GM21390 (cell line): ENCODE results near the gene ZFHX2.
"Not testable (repeated sequence)": the region's sequence is repeated elsewhere in the genome, so short reads cannot be mapped to it uniquely, and the experiment has no call there.

Experiments
- ATAC-seq: cut with Tn5 transposase; IDR thresholded peaks from one replicate; pipeline ENCODE4 v1.9.1; 2021; ENCODE audit not compliant: unreplicated experiment

ZFHX2 gene

DNA sequence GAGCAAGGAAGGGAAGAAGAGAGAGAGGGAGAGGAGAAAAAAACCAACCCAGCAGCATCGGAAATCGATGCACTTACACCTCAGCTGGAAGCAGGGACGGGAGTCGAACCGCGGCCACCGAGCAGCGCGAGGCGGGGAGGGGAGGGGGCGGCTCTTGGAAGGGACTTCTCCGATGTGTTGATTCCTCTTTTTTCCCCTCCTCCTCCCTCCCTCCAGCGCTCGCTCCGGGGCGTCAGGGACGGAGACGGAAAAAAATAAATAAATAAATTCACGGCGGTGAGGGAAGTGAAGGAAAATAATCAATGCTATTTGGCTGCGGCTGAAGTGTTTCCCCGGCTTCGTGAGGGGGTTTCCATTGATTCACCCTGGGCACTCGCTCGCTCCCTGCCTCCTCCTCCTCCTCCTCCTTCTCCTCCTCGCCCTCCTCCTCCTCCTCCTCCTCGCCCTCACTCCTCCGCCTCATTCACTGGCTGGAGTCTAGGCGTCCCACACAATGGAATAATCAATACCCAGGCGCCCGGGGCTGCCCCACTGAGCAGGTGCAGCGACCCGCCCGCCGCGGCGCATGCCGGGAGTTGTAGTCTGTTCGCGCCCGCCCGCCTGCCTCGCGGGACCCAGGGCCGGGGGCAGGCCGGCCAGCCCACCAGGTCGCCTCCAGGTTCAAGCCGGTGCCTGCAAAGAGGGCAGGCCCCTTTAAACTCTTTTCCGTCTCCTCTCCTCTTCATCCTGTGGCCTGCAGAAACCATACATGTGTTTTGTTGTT lies at the start of gene ZFHX2:
ZFHX2 (minus strand) TSS at position 500 of the 763 bp plus-strand sequence. CDS start 16,440 bp downstream, outside the sequence.
- ATAC-seq: peak; percentile 51

DNA sequence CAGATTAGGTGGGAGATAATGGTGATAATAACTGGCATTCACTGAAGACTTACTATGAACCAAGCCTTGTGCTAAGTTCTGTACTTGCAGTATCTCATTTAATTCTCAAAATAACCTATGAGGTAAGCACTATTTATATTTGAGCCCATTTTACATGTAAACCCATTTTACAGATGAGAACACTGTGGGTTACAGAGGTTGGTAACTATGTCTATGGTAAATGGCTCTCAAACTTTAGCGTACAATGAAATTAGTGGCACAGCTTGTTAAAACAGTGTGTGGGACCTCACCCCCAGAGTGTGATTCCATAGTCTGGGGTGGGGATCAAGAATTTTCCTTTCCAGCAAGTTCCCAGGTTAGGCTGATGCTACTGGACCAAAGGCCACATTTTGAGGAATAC lies 49.2 kb upstream of the ZFHX2 start:
- no peak for ATAC-seq

DNA sequence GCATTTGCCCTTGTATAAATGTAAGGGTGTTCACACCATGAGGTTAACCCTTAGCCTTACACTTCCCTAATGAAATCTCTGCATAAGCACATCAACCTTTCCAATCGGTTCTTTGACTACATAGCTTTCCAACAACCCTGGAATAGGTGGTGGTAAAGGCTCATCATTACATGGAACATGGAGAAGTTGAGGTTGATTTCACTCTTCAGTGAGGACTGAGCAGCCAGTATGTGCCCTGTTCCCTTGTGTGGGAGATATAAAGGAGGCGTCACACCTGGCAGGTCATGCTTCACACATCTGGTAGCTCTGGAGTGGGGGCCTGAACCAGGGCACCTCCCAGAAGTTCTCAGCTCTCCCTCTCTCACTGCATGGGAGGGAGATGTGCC lies 48.8 kb upstream of the ZFHX2 start:
- ATAC-seq: no peak

DNA sequence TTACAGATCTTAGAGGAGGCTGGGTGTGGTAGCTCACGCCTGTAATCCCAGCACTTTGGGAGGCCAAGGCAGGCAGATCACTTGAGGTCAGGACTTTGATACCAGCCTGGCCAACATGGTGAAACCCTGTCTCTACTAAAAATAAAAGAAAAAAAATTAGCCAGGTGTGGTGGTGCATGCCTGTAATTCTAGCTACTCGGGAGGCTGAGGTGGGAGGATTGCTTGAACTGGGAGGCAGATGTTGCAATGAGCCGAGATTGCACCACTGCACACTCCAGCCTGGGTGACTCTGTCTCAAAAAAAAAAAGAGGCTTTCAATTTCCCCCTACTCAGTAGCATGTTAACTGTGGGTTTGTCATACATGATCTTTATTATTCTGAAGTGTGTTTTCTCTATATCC lies 42.6 kb upstream of the ZFHX2 start:
- ATAC-seq: not testable (repeated sequence)

DNA sequence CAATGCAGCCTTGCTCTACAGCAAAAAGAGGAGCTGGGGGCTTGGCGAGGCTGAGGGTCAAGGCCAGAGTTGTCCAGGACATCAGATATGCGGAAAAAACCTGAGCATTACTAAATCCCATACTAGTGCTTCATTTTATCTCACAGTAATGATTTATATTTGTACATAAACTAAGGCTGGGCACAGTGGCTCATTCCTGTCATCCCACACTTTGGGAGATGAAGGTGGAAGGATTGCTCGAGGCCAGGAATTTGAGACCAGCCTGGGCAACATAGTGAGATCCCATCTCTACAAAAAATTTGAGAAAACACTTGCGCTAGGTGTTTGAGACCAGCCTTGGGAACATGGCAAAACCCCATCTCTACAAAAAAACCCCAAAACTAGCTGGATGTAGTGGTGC lies 38.6 kb upstream of the ZFHX2 start:
- no peak for ATAC-seq

DNA sequence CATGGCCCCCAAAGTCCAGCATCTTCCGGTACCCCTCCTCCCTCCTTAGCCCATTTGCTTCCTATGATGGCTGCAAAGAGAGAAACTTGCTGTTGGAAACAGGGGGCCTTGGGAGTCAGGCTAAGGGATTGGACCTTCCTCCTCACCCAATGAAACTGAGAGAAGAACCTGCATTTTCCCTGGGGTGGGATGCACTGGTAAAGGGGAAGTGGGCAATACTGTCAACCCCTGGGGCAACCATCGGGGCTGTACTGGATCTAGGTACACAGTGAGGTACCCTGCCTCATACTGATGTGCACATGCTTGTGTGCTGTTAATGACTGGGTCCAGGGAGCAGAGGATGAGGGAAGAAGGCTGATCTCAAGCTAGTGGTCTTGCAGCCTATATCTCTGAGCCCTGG lies 38.0 kb upstream of the ZFHX2 start:
- ATAC-seq: no peak

DNA sequence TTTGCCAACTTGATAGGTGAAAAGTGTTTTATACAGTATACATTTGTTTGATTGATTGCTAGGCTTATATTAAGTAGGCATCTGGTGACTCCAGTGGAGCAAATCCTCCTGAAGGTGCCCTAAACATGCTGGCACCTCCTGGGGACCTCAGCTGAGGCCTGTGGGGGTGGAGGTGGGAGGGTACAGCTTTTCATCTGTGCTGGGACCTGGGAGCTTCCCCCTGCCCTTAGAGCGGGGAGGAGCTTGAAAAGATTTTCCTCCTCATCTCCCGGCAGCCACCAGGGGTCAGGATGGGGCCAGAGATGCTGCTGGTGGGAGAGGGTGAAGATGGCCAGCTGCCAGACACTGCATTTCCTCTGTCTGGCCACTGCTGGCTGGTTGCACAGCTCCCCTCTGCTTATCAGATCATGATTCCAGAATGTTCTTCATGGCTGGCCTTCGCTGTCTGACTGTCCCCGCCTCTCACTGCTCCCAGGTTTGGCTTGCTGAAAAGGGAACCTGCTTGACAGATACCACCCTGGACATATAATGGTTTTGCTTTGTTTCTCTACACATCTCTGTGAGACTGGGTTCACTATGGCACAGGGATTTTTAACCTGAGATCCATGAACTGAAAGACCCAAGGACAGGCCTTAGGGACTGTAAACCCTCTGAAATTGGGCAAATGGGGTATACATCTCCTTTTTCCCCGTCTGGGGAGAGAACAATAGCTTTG lies 37.5 kb upstream of the ZFHX2 start:
- peak; percentile 93 for ATAC-seq

DNA sequence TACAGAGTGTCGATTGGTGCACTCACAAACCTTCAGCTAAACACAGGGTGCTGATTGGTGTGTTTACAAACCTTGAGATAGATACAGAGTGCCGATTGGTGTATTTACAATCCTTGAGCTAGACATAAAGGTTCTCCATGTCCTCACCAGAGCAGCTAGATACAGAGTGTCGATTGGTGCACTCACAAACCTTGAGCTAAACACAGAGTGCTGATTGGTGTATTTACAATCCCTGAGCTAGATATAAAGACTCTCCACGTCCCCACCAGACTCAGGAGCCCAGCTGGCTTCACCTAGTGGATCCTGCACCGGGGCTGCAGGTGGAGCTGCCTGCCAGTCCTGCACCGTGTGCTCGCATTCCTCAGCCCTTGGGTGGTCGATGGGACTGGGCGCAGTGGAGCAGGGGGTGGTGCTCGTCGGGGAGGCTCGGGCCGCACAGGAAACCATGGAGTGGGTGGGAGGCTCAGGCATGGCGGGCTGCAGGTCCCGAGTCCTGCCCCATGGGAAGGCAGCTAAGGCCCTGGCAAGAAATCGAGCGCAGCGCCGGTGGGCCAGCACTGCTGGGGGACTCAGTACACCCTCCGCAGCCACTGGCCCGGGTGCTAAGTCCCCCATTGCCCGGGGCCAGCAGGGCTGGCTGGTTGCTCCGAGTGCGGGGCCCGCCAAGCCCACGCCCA lies 33.1 kb upstream of the ZFHX2 start:
- ATAC-seq: not testable (repeated sequence)

DNA sequence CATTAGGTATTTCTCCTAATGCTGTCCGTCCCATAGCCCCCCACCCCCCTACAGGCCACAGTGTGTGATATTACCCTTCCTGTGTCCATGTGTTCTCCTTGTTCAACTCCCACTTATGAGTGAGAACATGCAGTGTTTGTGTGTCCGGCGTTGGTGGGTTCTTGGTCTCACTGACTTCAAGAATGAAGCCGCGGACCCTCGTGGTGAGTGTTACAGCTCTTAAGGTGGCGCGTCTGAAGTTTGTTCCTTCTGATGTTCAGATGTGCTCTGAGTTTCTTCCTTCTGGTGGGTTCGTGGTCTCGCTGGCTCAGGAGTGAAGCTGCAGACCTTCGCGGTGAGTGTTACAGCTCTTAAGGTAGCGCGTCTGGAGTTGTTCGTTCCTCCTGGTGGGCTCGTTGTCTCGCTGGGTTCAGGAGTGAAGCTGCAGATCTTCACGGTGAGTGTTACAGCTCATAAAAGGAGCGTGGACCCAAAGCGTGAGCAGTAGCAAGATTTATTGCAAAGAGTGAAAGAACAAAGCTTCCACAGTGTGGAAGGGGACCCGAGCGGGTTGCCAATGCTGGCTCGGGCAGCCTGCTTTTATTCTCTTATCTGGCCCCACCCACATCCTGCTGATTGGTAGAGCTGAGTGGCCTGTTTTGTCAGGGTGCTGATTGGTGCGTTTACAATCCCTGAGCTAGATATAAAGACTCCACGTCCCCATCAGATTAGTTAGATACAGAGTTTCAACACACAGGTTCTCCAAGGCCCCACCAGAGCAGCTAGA lies 32.4 kb upstream of the ZFHX2 start:
- not testable (repeated sequence) for ATAC-seq

DNA sequence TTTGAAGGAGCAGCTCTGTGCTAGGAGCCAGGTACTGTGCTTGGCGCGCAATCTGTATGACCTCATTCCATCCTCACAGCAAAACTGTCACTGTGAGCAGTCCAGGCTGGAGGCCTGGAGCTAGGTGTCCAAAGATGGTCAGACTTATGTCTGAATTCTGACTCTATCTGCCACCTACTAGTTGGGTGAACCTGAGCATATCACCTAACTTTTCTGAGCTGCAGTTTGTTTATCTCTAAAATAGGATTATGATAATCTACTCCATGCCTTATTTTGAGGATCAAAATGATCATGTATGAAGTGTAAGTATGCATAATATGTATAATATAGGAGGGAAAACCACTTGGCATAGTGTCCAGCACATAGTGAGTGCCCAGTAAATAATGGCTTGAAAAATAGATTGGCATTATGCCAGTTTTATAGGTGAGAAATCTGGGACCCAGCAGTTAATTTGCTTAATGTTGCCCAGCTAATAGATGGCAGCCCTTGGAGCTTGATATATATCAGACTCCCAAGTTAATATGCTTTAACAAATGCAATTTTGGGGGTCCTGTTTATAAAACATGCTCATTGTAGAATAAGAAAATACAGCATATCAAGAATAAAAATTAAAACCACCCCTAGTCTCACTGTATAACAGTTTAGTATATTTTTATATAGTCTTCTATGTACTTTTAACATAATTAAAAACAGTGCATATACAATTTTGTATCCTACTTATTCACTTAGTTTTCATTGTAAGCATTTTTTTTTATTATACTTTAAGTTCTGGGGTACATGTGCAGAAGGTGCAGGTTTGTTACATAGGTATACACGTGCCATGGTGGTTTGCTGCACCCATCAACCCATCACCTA lies 31.6 kb upstream of the ZFHX2 start:
- ATAC-seq: no peak

DNA sequence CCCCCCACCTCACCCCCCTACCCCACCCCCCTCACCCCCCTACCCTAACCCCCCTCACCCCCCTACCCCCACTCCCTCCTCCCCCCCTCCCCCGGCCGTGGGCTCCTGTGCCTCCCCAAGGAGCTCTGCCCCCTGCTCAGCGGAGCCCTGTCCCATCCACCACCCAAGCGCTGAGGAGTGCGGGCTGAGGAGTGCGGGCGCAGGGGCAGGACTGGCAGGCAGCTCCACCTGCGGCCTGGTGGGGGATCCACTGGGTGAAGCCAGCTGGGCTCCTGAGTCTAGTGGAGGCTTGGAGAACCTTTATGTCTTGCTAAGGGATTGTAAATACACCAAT lies 29.4 kb upstream of the ZFHX2 start:
- no peak for ATAC-seq

DNA sequence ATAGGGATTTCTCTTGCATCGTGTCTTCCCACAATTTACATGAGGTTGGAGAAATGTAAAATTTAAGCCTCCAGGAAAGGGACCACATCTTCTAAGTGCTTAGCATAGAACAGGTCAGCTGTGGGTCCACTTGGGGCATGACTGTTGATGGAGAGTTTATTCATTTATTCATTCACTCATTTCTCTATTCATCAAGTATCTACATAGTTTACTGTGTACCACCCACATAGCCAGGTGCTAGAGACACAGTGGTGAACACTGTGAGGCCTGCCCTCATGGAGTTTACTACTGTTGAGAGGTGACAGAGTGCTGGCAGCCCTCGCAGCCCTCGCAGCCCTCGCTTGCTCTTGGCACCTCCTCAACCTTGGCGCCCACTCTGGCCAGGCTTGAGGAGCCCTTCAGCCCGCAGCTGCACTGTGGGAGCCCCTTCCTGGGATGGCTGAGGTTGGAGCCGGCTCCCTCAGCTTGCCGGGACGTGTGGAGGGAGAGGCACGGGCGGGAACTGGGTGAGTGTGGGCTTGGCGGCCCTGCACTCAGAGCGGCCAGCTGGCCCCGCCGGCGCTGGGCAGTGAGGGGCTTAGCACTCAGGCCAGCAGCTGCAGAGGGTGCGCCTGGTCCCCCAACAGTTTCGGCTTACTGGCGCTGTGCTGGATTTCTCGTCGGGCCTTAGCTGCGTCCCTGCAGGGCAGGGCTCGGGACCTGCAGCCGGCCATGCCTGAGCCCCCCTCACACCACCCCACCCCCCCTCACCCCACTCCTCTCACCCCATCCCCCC lies 28.8 kb upstream of the ZFHX2 start:
- ATAC-seq: no peak

DNA sequence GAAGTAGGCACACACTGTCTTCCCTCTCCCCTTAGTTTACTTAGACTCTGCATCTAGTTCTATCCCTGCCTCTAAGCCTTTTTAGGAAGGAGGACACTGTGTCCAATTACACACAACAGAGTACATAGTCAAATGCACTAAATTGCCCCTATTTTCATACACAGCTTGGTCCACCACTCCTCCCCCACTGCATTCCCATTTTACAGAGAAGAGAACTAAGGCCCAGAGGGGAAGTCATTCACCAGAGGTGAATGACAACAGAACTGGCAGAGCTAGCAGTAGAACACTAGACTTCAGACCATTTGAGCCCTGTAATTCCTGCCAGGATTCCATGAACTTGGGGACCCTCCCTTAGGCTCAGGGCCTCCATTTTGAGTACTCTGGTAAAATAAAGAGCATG lies 28.2 kb upstream of the ZFHX2 start:
- no peak for ATAC-seq

DNA sequence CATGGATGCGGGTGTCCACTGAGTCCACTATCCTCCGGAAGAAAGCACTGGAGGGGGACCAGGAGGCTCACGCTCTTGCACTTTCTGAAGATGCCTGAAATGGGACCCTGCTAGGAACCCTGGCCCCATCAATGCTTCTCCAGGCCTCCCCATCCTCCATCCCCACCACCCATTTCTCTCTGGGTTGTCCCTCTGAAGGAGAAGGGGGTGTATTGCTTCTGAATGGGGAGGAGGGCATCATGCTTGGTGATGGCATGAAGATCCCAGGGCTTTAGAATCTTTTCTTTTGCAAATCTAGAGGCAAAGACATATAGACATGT lies 27.7 kb upstream of the ZFHX2 start:
- no peak for ATAC-seq

DNA sequence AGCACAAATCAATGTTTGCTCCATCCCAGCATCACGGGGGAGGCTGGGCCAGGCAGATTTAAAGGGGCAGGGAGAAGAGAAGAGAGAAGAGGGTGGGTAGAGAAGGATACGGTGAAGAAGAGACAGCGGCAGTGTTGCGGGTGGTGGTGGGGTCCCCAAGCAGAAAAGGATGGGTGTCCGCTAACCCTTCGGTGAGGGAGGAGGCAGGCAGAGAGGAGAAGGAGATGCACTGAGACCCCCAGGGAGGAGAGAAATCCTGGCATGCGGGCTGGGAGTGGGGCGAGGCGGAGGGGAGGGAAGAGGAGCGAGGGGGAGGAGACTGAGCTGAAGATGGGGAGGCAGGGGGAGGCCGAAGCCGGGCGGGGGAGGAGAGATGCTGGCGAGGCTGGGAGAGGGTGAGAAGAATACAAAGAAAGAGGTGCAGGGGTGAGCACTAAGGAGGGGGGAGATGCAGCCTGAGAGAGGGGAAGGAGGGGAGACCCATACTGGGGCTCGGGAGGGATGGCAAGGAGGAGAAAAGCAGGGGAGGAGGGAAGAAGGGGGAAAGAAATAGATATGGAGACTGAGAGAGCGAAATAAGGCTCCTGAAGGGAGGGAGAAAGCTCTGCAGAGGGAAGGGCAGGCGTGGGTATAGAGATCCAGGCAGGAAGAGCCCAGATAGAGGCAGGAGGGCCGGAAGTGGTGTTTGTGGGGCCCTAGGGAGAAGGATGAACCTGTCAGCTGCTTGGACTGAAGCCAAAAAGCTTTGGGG lies 27.2 kb upstream of the ZFHX2 start, which contains the start of gene JPH4:
JPH4 (minus strand) TSS at position 231 of the 751 bp plus-strand sequence. CDS start 1,337 bp downstream, outside the sequence.
- ATAC-seq: no peak

DNA sequence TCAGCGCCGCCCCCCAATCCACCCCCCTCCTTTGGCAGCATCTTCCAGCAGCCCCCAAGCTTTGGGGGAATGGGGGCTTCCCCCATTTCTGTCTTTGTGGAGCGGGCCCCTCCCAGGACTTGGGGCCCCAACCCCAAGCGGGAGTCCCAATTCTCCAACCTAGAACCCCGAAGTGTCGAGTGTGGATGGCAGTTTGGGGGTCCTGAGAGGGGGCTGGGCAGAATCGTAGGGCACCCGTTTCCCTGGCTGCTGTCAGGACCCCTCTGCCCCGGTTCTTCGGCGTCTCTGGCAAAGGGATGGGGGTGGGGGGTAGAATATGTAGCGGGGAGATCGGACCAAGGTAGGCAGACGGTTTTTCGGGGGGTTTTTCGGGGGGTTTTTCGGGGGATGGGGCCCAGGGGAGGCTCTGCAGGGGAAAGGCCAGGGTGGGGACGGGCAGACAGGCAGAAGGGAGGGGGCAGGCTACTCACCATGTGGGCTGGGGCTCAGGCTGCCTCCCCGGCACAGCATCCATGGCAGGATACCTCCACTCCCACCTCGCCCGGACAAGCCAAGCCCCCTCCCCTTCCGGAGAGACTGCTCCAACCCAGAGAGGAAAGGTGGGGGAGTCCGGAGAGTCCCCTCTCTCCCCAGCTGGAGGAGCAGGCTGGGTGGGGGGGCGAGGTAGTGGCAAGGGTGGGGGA lies 26.3 kb upstream of the ZFHX2 start:
- ATAC-seq: no peak

DNA sequence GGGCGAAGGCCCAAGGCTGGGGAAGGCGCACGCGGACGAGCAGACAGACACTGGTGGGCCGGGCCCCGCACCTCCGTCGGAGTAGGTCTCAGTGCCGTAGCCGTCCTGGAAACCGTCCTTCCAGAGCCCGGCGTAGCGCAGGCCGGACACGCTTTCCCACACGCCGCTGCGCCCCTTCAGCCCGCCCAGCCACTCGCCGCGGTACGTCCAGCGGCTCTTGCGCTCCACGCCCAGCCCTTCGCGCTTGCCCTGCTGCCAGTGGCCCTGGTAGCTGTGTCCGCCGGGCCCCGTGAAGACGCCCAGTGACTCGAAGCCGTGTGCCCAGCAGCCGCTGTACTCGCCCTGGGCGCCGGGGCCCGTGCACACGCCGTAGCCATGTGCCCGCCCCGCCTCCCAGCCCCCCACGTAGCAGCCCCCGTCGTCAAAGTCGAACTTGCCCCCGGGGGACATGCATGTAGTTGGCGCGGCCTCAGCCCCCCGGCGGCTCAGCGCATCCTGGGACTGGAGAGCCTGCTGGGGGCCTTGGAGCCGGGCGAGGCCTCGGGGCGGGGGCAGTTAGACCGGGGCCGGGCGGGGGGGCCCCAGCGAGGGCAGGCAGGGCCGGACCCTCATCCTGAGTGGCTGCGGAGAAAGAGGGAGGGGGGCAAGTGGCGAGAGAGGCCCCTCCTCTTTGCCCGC lies 25.6 kb upstream of the ZFHX2 start:
- no peak for ATAC-seq
